HepG2 (cell line): ENCODE results near the gene ZNF618. TPM values are rescaled to one million over a fixed set of nuclear protein-coding genes. Genes with fewer than 3 reads are reported as not detected.

Source experiments
- BRD4 ChIP-seq: sonication (generic); formaldehyde crosslinking; IDR thresholded peaks from 2 replicates; pipeline ENCODE4 v1.4.0; 2020; ENCODE audit warnings: missing genetic modification reagents
- CSRNP1 ChIP-seq: sonication (generic); formaldehyde crosslinking; IDR thresholded peaks from 2 replicates; pipeline ENCODE4 v1.8.1; 2023; ENCODE audit warnings: mild to moderate bottlenecking, missing genetic modification reagents
- EED ChIP-seq: sonication (generic); formaldehyde crosslinking; IDR thresholded peaks from 2 replicates; pipeline ENCODE4 v1.5.0; 2020; ENCODE audit warnings: mild to moderate bottlenecking, missing genetic modification reagents
- ETS1 ChIP-seq: sonication (generic); formaldehyde crosslinking; IDR thresholded peaks from 2 replicates; pipeline ENCODE4 v1.4.0; 2020; ENCODE audit warnings: missing genetic modification reagents
- FOXA3 ChIP-seq: IDR thresholded peaks from 2 replicates; pipeline ENCODE4 v1.6.1; 2016; ENCODE audit warnings: missing genetic modification reagents, missing compliant biosample characterization
- FOXJ3 ChIP-seq: sonication (generic); formaldehyde crosslinking; IDR thresholded peaks from 2 replicates; pipeline ENCODE4 v1.4.0; 2020; ENCODE audit warnings: missing genetic modification reagents, mild to moderate bottlenecking, borderline replicate concordance
- GATAD1 ChIP-seq: IDR thresholded peaks from 2 replicates; pipeline ENCODE4 v1.6.1; 2016; ENCODE audit warnings: missing genetic modification reagents, missing compliant biosample characterization
- MTERF4 ChIP-seq: sonication (generic); formaldehyde crosslinking; IDR thresholded peaks from 2 replicates; pipeline ENCODE4 v1.8.0; 2023; ENCODE audit warnings: mild to moderate bottlenecking, missing genetic modification reagents
- POGK ChIP-seq: sonication (generic); formaldehyde crosslinking; conservative IDR thresholded peaks from 2 replicates; pipeline ENCODE4 v1.8.0; 2022; ENCODE audit warnings: mild to moderate bottlenecking, moderate library complexity, missing genetic modification reagents
- POLR2AphosphoS2 ChIP-seq: IDR thresholded peaks from 2 replicates; pipeline ENCODE4 v1.6.1; 2011; ENCODE audit warnings: low read depth, low read length, improper control_type of control experiment
- SIN3A ChIP-seq: IDR thresholded peaks from 2 replicates; pipeline ENCODE4 v1.6.1; 2011; ENCODE audit warnings: low read depth, mild to moderate bottlenecking, control low read depth, low read length, borderline replicate concordance
- TBX3 ChIP-seq: fragments of 450-650 bp; IDR thresholded peaks from 2 replicates; pipeline ENCODE4 v1.6.1; 2017; ENCODE audit warnings: antibody characterized with exemption, mild to moderate bottlenecking, inconsistent platforms, borderline replicate concordance
- TFAP4 ChIP-seq: sonication (generic); IDR thresholded peaks from 2 replicates; pipeline ENCODE4 v1.6.1; 2016; ENCODE audit warnings: low read depth, borderline replicate concordance
- ZNF354B ChIP-seq: sonication (generic); formaldehyde crosslinking; IDR thresholded peaks from 2 replicates; pipeline ENCODE4 v1.8.0; 2022; ENCODE audit warnings: mild to moderate bottlenecking, missing genetic modification reagents
- ZNF567 ChIP-seq: sonication (generic); formaldehyde crosslinking; IDR thresholded peaks from 2 replicates; pipeline ENCODE4 v1.8.1; 2023; ENCODE audit warnings: mild to moderate bottlenecking, missing genetic modification reagents, borderline replicate concordance
- ZNF639 ChIP-seq: conservative IDR thresholded peaks from 2 replicates; pipeline ENCODE4 v1.6.1; 2018; ENCODE audit warnings: missing genetic modification reagents
- ZNF652 ChIP-seq: IDR thresholded peaks from 2 replicates; pipeline ENCODE4 v1.6.1; 2016; ENCODE audit warnings: low read depth, borderline replicate concordance
- ZNF784 ChIP-seq: sonication (generic); formaldehyde crosslinking; IDR thresholded peaks from 2 replicates; pipeline ENCODE4 v1.5.1; 2020; ENCODE audit warnings: missing genetic modification reagents, mild to moderate bottlenecking, borderline replicate concordance
- ZNF839 ChIP-seq: sonication (generic); formaldehyde crosslinking; IDR thresholded peaks from 2 replicates; pipeline ENCODE4 v1.4.0; 2020; ENCODE audit warnings: missing genetic modification reagents, mild to moderate bottlenecking, borderline replicate concordance
- polyA plus RNA-seq, 8 experiments: library from polyadenylated mRNA; depleted of rRNA in 3 of 8; stranded (reverse) in 7 of 8; unstranded in 1 of 8; fragments of >200 nt; fragmentation: Illumina TruSeq in 4 of 8; extraction: Trizol in 4 of 8; gene quantifications; 2 replicates each; pipeline versions ENCODE4 v1.2.1 to v1.2.3, GENCODE V29; 2011 to 2016; ENCODE audit warnings: low read depth in 4 of 8, missing spikeins in 1 of 8, mixed read lengths in 1 of 8; ENCODE audit not compliant: insufficient read depth in 1 of 8
- total RNA-seq, 5 experiments: library from RNA; depleted of rRNA; stranded (reverse); fragments of >200 nt; fragmentation: Illumina TruSeq; extraction: Trizol; gene quantifications; 2 replicates each; pipeline ENCODE4 v1.2.3, GENCODE V29; 2016; ENCODE audit warnings: low read depth in 1 of 5

ZNF618 gene
- total and polyA plus RNA-seq, 2 of the 13 experiments (the other 11 are each of a cell fraction or from before 2014, with no cell fraction given) = 0.07 TPM

- no peak for TF ChIP-seq POGK (CRISPR knock-in tag)
- no peak for TF ChIP-seq ETS1 (CRISPR knock-in tag)
- peak; percentile 51; the same call in 1 of the 2 replicates for TF ChIP-seq TBX3
- TF ChIP-seq ZNF652 (CRISPR knock-in tag) = peak; percentile 28; the same call in 1 of the 2 replicates
- TF ChIP-seq GATAD1 (CRISPR knock-in tag) = peak; percentile 56; the same call in 1 of the 2 replicates
- 0 out of 2 replicates have a peak, but pooled peaks have one; percentile 43 for TF ChIP-seq MTERF4 (CRISPR knock-in tag)
- TF ChIP-seq BRD4 (CRISPR knock-in tag) = peak; percentile 60
- TF ChIP-seq POLR2AphosphoS2 = no peak
- TF ChIP-seq ZNF784 = no peak
- peak; percentile 60; the same call in 1 of the 2 replicates for TF ChIP-seq SIN3A
- TF ChIP-seq CSRNP1 = peak; percentile 78
- TF ChIP-seq ZNF839 (CRISPR knock-in tag) = 0 out of 2 replicates have a peak, but pooled peaks have one; percentile 19
- TF ChIP-seq FOXJ3 (CRISPR knock-in tag) = peak; percentile 10; the same call in 1 of the 2 replicates
- peak; percentile 83; the same call in 1 of the 2 replicates for TF ChIP-seq ZNF567 (CRISPR knock-in tag)
- no peak for TF ChIP-seq ZNF354B (CRISPR knock-in tag)
- TF ChIP-seq FOXA3 (CRISPR knock-in tag) = peak; percentile 47; the same call in 1 of the 2 replicates
- TF ChIP-seq EED (CRISPR knock-in tag) = 0 out of 2 replicates have a peak, but pooled peaks have one; percentile 66
- no peak for TF ChIP-seq ZNF639 (CRISPR knock-in tag)
- TF ChIP-seq TFAP4 = peak; percentile 41; the same call in 1 of the 2 replicates
Measured at GRCh38 chr9:114082017-114082762, 206.1 kb downstream of the ZNF618 start (continued).
